ENCODE results near the gene HEATR5A.

- TF ChIP-seq EZH2 (IDR thresholded peaks at IDR 0.05; ENCODE audit: borderline replicate concordance, insufficient read depth, low read depth, low read length, poor library complexity, severe bottlenecking), result no peak
- TF ChIP-seq CTCF (IDR thresholded peaks at IDR 0.05), result no peak
Measured at GRCh38 chr14:31277085-31277484, 143.3 kb downstream of the HEATR5A start.
